Bronchial epithelial cell (primary cell): Measurements from ENCODE around the gene OST4. TPM values are rescaled to one million over a fixed set of nuclear protein-coding genes. Genes with fewer than 3 reads are reported as not detected.
A peak's percentile ranks its signal among the peaks of the same experiment; 100 is the strongest.

Experiments used
- DNase-seq: peaks from one replicate; pipeline ENCODE4 v3.0.0-alpha.2; 2010; ENCODE audit warnings: low read depth
- FAIRE-seq: peaks from 2 replicates; lab custom pipeline; 2011; peaks lifted over from hg19 to GRCh38; lab: Jason Lieb, UNC
- H3K27me3 ChIP-seq: 2 replicates; pipeline ENCODE4 v1.5.1; 2011; ENCODE audit warnings: low read length; ENCODE audit not compliant: control insufficient read depth, insufficient read depth
- H3K36me3 ChIP-seq: 2 replicates; pipeline ENCODE4 v1.5.1; 2011; ENCODE audit warnings: low read length; ENCODE audit not compliant: control insufficient read depth, insufficient read depth
- H3K4me3 ChIP-seq: 2 replicates; pipeline ENCODE4 v1.5.1; 2011; ENCODE audit warnings: mild to moderate bottlenecking, low read depth, low read length, control low read depth
- total RNA-seq: library from RNA; depleted of rRNA; stranded (reverse); fragments of >200 nt; gene quantifications from 2 replicates; pipeline ENCODE4 v1.2.1, GENCODE V29; 2014
- TF ChIP-seq, protein P1 (sequence below): IDR thresholded peaks from 2 replicates; pipeline ENCODE4 v1.5.1; 2011; ENCODE audit warnings: mild to moderate bottlenecking, moderate library complexity, low read length, control low read depth, inconsistent platforms; ENCODE audit not compliant: insufficient read depth, severe bottlenecking

The OST4 gene
- total RNA-seq, 1 donor from 2014 or later: 226 TPM

DNA sequence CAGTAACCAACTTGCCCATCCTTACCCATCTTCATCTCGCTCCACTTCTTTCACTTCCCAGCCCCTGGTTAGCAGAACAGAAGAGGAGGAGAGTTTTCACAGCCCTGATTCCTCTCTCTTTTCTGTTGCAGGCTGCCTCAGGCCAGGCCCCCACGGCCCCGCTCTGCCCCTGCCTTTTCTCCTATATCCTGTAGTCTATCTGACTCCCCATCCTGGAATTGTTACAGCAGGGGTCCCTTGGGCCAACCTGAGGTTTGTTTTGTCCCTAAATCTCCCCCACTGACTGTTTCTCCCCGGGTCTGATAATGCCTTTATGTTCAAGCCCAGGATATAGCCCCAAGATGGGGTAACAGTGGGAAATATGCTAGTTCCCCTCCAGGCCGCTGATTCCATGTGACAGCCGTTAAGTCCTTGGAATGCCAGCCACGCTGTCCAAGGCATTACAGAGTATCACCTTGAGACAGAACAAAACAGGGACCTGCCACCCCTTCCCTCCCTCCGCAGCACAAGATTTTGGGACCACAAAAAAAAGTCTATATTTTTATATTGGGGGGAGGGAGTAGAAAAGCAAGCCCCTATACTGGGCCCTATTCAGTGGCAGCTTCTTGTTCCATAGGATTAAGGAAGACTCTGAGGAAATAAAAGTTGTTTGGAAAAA lies 1.4 kb downstream of the OST4 start:
- Histone ChIP-seq H3K36me3 (peaks cover 12% of the 10 kb centered on the region), H3K4me3 (peak overlapping the region; percentile 93), H3K27me3 (no peaks in the 10 kb centered on the region)
- FAIRE-seq (no peak), DNase-seq (no peak)
- TF ChIP-seq, protein P1, sequence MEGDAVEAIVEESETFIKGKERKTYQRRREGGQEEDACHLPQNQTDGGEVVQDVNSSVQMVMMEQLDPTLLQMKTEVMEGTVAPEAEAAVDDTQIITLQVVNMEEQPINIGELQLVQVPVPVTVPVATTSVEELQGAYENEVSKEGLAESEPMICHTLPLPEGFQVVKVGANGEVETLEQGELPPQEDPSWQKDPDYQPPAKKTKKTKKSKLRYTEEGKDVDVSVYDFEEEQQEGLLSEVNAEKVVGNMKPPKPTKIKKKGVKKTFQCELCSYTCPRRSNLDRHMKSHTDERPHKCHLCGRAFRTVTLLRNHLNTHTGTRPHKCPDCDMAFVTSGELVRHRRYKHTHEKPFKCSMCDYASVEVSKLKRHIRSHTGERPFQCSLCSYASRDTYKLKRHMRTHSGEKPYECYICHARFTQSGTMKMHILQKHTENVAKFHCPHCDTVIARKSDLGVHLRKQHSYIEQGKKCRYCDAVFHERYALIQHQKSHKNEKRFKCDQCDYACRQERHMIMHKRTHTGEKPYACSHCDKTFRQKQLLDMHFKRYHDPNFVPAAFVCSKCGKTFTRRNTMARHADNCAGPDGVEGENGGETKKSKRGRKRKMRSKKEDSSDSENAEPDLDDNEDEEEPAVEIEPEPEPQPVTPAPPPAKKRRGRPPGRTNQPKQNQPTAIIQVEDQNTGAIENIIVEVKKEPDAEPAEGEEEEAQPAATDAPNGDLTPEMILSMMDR: no peak

DNA sequence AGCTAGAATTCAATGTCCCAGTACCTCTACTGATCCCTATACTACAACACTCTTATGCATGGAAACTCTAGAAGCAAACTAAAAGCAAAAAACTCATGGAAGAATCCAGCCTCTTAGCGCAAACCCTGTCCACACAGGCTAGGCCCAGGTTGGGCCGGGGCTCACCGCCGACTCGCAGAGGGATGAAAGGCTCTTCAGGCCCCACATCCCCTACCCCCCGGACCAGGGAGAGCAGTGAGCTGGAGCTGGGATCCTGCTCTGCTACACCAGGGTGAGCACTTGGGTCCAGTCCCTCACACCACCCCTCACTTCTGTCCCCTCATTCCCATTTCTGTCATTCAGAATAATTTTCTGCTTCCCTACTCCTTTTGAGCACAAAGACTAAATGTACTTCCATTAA lies 2.0 kb downstream of the OST4 start:
- FAIRE-seq: no peak
- TF ChIP-seq, protein P1: no peak
- H3K36me3 ChIP-seq: peaks cover 12% of the 10 kb centered on the region
- H3K4me3 ChIP-seq: no peak overlapping the region
- H3K27me3 ChIP-seq: no peaks in the 10 kb centered on the region
- no peak for DNase-seq

DNA sequence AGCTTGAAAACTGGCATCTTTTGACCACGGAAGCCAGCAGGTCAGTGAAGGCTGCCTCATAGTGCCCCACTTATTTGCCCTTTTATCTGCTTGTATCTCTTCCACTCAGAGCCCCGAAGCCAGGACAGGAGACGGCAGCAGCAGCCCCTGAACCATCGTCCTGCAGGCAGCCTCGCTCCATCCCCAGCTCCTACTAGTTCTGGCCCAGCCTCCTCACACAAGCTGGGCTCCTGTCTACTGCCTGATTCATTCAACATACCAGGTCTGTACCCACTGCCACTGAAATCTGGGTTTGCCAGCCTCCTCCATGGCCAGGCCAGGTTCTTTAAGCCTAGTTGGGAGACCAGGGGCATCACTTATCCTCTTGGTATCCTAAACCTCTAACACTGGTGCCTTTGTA lies 4.1 kb downstream of the OST4 start:
- FAIRE-seq (no peak), DNase-seq (no peak)
- H3K27me3 ChIP-seq: no peaks in the 10 kb centered on the region
- TF ChIP-seq, protein P1: no peak
- peaks cover 12% of the 10 kb centered on the region for H3K36me3 ChIP-seq
- no peak overlapping the region for H3K4me3 ChIP-seq

DNA sequence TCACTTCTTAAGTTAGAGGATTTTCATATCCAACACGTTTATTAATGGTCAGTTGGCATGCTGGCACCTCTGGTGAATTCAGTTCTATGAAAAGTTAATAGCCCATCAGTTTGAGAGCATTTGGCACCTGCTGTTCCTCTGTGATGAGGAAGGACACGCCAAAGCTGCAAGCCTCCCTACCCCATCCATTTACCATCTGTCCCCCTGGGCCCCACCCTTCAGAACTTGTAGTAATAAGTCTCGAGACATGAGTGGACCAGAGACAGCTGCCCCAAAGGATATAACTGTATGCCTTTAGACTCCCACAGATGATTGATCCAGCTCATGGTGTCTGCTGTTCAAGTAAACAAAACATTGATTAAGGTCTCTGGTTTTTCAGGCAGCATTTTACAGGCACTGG lies 6.3 kb downstream of the OST4 start:
- DNase-seq (no peak), FAIRE-seq (no peak)
- Histone ChIP-seq H3K4me3 (no peak overlapping the region), H3K27me3 (no peaks in the 10 kb centered on the region), H3K36me3 (peaks cover 10% of the 10 kb centered on the region)
- TF ChIP-seq, protein P1: no peak

DNA sequence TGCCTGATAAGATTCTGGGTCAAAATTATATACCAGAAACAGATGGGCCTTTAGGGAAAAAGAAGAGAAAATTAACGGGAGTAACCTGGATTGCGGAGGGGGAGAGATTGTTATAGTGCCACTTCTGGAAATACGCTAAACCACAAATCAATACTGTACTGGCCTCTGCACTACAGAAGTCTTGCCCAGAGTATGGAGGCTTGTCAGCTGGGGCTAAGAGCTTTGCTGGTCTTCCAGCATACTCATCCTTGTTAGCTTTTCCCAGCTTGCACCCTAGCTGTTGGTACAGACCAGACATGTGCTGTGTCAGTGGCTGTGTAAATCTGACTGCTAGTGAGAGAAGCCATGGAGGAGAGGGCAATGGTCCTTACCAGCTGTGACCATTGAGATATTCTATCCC lies 11.1 kb downstream of the OST4 start:
- H3K4me3 ChIP-seq: no peak overlapping the region
- peaks cover 11% of the 10 kb centered on the region for H3K36me3 ChIP-seq
- TF ChIP-seq, protein P1: no peak
- H3K27me3 ChIP-seq: no peaks in the 10 kb centered on the region
- DNase-seq (no peak), FAIRE-seq (no peak)
